SJCRH30 (cell line): ENCODE results near the gene CELF2. TPM values are rescaled to one million over a fixed set of nuclear protein-coding genes. Genes with fewer than 3 reads are reported as not detected.

Experiments used
- DNase-seq, 2 experiments: peaks; one replicate each; pipeline ENCODE4 v3.0.0-alpha.2; 2015 to 2020
- H3K27ac ChIP-seq: fragments of 250-450 bp; sonication (Bioruptor Pico); 2 replicates; pipeline ENCODE4 v1.5.1; 2020; ENCODE audit warnings: mild to moderate bottlenecking, moderate library complexity
- H3K27me3 ChIP-seq: fragments of 250-450 bp; sonication (Bioruptor Pico); 2 replicates; pipeline ENCODE4 v1.5.1; 2020; ENCODE audit warnings: mild to moderate bottlenecking, moderate library complexity
- H3K36me3 ChIP-seq: fragments of 250-450 bp; sonication (Bioruptor Pico); 2 replicates; pipeline ENCODE4 v1.5.1; 2020; ENCODE audit warnings: mild to moderate bottlenecking, moderate library complexity
- H3K4me1 ChIP-seq: fragments of 250-450 bp; sonication (Bioruptor Pico); 2 replicates; pipeline ENCODE4 v1.5.1; 2020; ENCODE audit warnings: mild to moderate bottlenecking, moderate library complexity
- H3K4me3 ChIP-seq: fragments of 250-450 bp; sonication (Bioruptor Pico); 2 replicates; pipeline ENCODE4 v1.5.1; 2020; ENCODE audit warnings: mild to moderate bottlenecking, moderate library complexity
- H3K9me3 ChIP-seq: fragments of 250-450 bp; sonication (Bioruptor Pico); replicated peaks from 2 replicates; pipeline ENCODE4 v1.5.1; 2020; ENCODE audit warnings: mild to moderate bottlenecking, moderate library complexity
- total RNA-seq: library from RNA; depleted of rRNA; stranded (reverse); fragments of >200 nt; shearing (Covaris generic); gene quantifications from 2 replicates; pipeline ENCODE4 v1.2.3, GENCODE V29; 2014

CELF2 gene
- total RNA-seq, 1 experiment from 2014 or later = 65.2 TPM

DNA sequence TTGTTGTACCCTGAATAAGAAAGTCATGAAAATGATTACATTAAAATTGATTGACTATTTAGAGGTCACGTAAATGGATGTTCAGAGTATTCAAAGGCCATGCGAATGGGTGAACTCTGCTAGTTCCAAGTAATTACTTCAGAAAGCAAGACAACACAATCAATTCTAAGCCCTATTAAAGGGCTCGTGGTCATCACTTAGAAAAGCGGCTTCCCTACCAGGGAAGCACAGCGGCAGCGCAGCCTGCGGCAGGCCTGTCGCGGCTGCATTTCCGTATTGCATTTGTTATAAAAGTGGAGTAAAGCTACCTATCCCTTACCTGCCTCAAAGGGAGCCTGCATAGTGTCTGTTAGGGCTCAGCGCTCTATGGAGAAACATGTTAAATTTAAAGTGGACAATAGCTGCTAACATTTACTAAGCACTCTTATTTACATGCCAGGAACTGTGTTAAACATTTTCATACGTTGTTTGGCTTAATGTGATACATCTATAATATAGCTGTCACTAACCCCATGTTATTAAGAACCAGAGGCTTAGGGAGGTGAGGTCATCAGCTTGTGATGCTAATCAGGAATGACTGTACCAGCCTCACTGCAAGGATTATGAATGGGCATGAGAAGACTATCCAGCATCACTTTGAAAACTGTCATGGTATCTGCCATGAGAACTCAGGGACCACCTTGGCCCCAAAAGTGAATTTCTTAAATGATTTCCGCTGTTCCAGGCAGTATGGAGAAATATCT is 187.5 kb downstream of the CELF2 start:
- H3K27ac ChIP-seq = peak overlapping the region; percentile 73
- peak in 1 of 2 experiments; percentile 49 for DNase-seq
- peaks cover 49% of the 10 kb centered on the region for H3K4me1 ChIP-seq
- no peaks in the 10 kb centered on the region for H3K9me3 ChIP-seq
- no peaks in the 10 kb centered on the region for H3K27me3 ChIP-seq
- H3K36me3 ChIP-seq = peaks cover 23% of the 10 kb centered on the region
- H3K4me3 ChIP-seq = no peak overlapping the region

DNA sequence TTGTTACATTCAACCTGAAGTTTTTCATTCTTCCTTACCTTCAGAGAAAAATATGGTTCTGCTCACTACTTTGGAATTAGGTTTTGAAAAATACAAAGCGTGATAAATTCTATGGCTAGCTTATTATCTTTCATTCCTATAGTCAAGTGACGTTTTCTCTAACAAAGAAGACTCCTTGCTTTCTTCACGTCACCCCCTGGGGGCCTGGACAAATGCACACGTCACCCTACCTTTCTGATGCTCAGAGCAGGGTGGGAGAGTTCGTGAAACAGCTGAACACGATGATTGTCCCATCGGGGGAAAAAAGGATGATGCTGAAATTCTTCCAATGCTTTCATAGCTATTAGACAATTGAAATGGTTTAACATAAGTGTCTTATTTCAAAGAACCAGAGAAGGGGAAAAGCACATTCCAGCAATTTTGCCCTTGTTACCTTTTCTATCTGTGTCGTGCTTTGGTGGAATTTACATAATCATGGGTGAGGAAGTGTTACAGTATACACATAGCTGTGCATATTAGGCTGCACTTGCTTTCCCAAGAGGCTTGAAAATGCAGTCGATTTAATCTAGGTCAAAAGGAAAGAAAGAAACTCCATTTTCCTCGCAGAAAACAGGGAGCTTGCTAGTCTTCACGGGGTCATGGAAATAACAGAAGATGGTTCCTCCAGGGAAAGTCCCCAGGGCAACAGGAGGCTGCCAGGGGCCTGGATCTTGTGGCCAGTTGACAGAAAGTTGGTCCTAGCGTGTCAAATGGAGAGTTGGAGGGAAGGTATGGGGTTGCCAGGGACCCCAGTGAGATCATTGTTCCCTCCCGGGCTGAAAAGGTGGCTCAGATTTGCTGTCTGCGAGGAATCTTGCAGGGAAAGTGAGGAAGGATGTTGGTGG is 189.2 kb downstream of the CELF2 start:
- Histone ChIP-seq H3K4me1 (peaks cover 49% of the 10 kb centered on the region), H3K27me3 (no peaks in the 10 kb centered on the region), H3K9me3 (0 out of 2 replicates have a peak, but pooled peaks cover 3% of the 10 kb centered on the region), H3K36me3 (peaks cover 15% of the 10 kb centered on the region), H3K4me3 (no peak overlapping the region), H3K27ac (peak overlapping the region; percentile 73)
- peak; percentile 59 to 71 for DNase-seq

DNA sequence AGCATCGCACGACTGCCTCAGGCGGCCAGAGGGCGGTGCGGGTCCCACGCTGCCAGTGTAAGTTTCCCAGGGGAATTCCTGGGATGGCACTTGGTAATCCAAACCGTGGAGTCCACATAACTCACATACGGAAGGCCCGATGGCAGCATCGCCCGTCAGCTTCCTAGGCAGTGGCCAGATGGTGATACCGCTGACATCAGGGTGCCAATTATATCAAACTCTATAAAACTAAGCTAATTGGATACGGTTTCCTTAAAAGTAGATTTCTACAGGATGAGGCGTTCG is 189.8 kb downstream of the CELF2 start:
- H3K36me3 ChIP-seq = peaks cover 13% of the 10 kb centered on the region; the same call in 1 of the 2 replicates
- H3K4me1 ChIP-seq = peaks cover 54% of the 10 kb centered on the region
- peak overlapping the region; percentile 73 for H3K27ac ChIP-seq
- no peak for DNase-seq
- no peak overlapping the region for H3K4me3 ChIP-seq
- no peaks in the 10 kb centered on the region for H3K27me3 ChIP-seq
- 0 out of 2 replicates have a peak, but pooled peaks cover 3% of the 10 kb centered on the region for H3K9me3 ChIP-seq

DNA sequence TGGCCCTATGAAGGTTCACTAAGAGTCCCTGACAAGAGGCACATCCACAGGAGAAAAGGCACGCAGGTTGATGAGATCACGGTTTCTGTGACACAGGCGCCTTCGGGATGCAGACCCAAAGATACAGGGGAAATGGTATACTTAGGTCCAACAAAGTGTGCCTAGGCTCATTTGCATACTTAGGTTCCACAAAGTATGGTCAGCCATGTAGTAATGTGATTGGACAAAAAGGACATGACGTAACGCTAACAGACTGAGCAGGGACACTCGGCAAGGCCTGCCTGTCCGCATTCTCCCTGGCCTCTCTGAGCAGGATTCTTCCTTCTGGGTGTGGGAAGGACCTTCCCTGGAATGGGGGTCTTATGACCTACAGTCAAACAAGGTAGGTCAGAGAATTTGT is 190.6 kb downstream of the CELF2 start:
- no peak for DNase-seq
- H3K27ac ChIP-seq = peak overlapping the region; percentile 73
- peaks cover 10% of the 10 kb centered on the region; the same call in 1 of the 2 replicates for H3K36me3 ChIP-seq
- H3K27me3 ChIP-seq = no peaks in the 10 kb centered on the region
- H3K4me1 ChIP-seq = peaks cover 62% of the 10 kb centered on the region
- H3K4me3 ChIP-seq = no peak overlapping the region
- H3K9me3 ChIP-seq = 0 out of 2 replicates have a peak, but pooled peaks cover 3% of the 10 kb centered on the region

DNA sequence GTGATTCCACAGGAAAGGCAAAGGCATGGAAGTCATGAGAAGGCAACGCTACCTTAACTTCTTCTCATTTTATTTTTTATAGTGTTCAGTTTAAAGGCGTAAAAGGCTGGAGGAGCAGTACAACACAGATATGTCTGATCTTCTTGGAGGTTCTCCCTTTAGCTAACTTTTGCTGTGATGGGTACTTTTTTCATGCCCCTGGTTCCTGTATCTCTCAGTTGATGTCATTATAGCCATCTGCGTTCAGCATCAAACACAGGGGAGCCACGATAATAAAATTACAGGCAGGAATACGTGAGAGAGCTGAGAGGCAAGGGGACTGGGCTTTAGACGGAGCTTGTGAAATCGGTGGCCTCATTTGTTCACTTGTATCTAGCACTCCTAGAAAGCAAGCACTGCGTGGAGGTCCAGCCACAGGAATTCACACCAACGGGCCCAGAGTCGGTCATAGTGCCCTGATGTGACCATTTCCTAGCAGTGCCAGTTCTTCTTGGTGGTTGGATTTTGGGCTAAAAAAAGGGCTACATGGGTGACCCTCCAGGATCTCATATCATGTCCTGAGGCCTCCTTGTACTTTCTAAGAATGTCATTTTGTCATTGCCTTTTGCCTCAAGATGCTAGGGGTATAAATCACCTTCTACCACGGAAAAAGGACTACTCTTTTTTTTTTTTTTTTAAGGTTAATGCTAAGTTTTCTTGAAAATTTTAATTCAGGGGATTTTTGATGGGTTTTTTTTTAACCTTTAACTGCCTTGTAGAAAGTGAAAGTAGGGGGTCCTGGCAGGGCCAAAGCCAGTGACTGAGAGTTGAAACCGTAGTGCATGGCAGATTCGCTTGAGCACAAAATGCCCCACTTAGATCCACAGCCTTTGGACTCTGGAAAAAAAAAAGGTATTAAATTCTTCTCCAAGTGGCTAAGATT is 191.5 kb downstream of the CELF2 start:
- Histone ChIP-seq H3K4me3 (no peak overlapping the region), H3K9me3 (0 out of 2 replicates have a peak, but pooled peaks cover 3% of the 10 kb centered on the region), H3K4me1 (peaks cover 64% of the 10 kb centered on the region), H3K27ac (no peak overlapping the region), H3K36me3 (peaks cover 5% of the 10 kb centered on the region; the same call in 1 of the 2 replicates), H3K27me3 (no peaks in the 10 kb centered on the region)
- no peak for DNase-seq

DNA sequence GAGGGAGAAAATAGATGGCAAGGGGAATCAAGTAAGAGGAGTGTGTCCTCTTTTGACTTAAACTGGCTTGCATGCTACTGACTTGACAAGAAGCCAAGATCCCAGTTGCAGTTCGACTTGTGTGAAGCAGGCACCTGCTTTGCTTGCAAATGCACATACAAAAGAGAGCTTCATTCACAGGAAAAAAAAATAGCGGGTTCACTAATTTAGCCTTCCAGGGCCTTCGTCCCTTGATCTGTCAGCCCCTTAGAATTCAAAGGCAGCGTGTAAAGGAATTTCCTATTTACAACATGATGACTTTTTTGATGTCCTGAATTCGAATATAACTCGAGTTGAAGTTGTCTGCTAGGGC is 192.1 kb downstream of the CELF2 start:
- DNase-seq = peak in 1 of 2 experiments; percentile 61
- H3K27me3 ChIP-seq = no peaks in the 10 kb centered on the region
- 0 out of 2 replicates have a peak, but pooled peaks cover 3% of the 10 kb centered on the region for H3K9me3 ChIP-seq
- no peak overlapping the region for H3K4me3 ChIP-seq
- peaks cover 59% of the 10 kb centered on the region for H3K4me1 ChIP-seq
- H3K27ac ChIP-seq = no peak overlapping the region
- H3K36me3 ChIP-seq = peaks cover 7% of the 10 kb centered on the region; the same call in 1 of the 2 replicates

DNA sequence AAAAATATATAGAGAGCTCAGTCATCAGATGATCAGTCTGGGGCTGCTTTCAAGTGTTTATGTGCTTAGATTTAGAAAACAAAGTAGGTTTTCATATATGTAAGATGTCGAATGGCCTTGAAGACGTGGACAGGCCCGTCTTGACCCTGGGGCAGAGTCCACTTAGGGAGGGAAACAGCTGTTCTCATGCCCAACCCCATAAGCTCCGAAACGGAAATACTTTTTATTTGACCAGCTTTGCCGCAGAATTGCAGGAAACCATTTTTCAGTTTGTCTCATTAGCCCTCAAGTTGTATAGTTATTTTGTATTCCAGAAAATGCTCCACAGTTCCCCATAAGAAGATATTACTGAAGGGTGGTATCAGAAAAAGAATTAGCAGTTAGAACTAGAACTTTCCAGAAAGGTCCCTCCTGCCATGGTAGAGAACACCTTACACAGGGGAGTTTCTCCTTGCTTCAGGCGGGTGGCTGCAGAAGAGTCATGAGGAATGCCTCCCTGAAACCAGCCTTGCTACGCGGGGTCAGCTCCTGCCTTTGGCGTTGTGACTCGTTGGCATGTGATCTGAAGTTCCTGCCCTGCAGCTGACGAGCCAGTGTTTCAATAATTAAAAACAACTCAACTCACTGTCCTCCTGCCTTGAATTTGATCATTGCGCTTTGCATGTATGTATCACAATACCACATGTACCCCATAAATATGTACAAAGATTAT is 192.7 kb downstream of the CELF2 start:
- peaks cover 54% of the 10 kb centered on the region for H3K4me1 ChIP-seq
- no peak overlapping the region for H3K27ac ChIP-seq
- H3K9me3 ChIP-seq = 0 out of 2 replicates have a peak, but pooled peaks cover 3% of the 10 kb centered on the region
- no peaks in the 10 kb centered on the region for H3K27me3 ChIP-seq
- peaks cover 7% of the 10 kb centered on the region; the same call in 1 of the 2 replicates for H3K36me3 ChIP-seq
- H3K4me3 ChIP-seq = no peak overlapping the region
- no peak for DNase-seq

DNA sequence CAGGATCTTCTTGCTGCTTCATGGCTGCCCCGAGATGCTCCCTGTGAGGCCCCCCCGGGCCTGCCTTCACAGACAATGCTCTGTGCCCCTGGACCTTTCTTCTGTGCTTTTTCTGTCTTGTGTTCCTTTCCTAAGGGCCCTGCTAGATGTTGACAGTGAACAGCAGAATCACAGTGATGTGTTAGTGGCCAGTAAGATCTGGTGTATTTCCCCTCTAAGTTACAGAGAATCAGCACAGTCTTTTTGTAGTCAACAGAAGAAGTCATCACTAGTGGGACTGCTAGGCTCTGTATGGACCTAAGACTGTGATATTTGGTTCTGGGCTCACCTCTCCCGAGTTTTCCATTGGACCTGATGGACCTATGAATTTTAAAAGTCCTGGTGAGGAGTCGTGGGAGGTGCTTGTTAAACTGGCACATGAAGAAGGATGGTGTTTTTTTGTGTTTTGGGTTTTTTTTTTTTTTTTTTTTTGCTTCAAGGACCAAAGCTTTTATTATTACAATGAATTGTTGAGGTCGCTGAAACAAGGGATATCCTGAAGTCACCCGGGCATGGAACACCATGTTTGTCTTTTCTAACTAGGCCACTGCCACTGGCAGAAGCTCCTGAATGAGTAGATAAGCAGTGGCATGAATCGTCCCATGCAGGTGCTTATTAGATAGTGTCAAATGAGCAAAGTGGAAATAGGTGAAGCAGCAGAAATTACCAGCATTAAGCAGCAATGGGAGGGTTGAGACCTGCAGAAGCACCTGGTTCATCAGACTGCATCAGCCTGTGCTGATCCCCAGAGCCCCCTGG is 194.8 kb downstream of the CELF2 start:
- Histone ChIP-seq H3K36me3 (peaks cover 13% of the 10 kb centered on the region; the same call in 1 of the 2 replicates), H3K9me3 (0 out of 2 replicates have a peak, but pooled peaks cover 3% of the 10 kb centered on the region), H3K4me3 (no peak overlapping the region), H3K27ac (no peak overlapping the region; the same call in 1 of the 2 replicates), H3K4me1 (peaks cover 33% of the 10 kb centered on the region), H3K27me3 (no peaks in the 10 kb centered on the region)
- no peak for DNase-seq

DNA sequence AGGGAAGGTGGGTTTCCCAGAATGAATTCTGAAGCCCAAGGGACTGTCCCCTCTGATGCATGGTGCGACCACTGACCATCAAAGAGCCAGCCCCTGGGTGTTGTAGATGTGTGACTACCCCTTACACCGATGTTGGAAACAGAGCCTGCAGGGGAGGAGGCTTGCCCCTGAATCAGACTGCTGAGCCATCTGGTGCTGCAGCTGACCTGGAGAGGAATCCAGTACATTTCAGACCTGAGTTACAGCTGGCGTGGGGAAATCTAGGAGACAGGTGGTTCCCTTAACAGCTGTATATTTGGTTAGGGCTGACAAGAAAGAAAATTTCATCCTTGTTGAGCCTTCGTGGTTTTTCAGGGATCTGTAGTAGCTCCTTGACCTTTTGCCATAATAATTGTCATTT is 195.5 kb downstream of the CELF2 start:
- peak; percentile 82 to 90 for DNase-seq
- Histone ChIP-seq H3K36me3 (peaks cover 16% of the 10 kb centered on the region), H3K9me3 (0 out of 2 replicates have a peak, but pooled peaks cover 3% of the 10 kb centered on the region), H3K27ac (peak overlapping the region; percentile 31; the same call in 1 of the 2 replicates), H3K4me1 (peaks cover 30% of the 10 kb centered on the region), H3K4me3 (no peak overlapping the region), H3K27me3 (no peaks in the 10 kb centered on the region)

DNA sequence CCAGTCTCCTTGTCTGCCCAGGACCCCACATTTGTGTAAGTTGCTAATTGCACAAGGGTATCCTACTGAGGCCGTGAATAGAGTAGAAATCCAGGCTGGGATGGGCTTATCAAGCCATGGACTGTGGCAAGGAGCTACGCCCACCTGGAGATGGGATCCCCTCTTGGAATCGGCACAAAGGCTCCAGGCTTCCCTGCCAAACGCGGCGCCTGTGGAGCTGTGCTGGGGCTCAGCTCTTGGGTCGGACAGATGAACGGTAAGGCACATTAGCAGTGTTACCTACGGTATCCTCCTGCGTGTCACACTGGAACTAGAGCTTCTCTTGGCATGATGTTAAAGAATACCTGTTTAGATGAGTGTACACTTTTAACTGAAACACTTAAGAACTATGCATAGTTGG is 196.7 kb downstream of the CELF2 start:
- Histone ChIP-seq H3K27me3 (no peaks in the 10 kb centered on the region), H3K4me1 (peaks cover 30% of the 10 kb centered on the region), H3K27ac (no peak overlapping the region), H3K36me3 (peaks cover 17% of the 10 kb centered on the region), H3K9me3 (0 out of 2 replicates have a peak, but pooled peaks cover 3% of the 10 kb centered on the region), H3K4me3 (no peak overlapping the region)
- DNase-seq = no peak

DNA sequence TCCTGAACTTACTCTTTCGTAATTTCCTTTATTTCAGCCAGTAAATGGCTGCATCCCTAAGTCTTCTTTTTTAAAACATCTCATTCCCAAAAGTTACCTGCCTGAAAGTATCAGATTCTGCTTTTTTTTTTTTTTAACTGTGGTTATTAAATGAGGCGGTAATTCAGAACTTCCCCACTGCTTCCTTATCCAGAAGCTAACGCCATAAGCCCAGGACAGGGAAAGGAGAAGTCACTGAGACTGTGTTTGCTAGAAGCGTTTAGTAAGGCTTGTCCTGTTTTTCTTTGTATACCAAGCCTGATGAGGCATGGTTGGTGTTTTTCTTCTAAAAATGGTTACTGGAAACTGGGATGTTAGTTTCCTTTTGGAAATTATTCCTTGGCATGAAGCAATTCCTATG is 197.8 kb downstream of the CELF2 start:
- DNase-seq = no peak
- no peak overlapping the region for H3K4me3 ChIP-seq
- no peaks in the 10 kb centered on the region for H3K27me3 ChIP-seq
- H3K4me1 ChIP-seq = peaks cover 30% of the 10 kb centered on the region
- no peak overlapping the region for H3K27ac ChIP-seq
- 0 out of 2 replicates have a peak, but pooled peaks cover 3% of the 10 kb centered on the region for H3K9me3 ChIP-seq
- peaks cover 26% of the 10 kb centered on the region for H3K36me3 ChIP-seq

DNA sequence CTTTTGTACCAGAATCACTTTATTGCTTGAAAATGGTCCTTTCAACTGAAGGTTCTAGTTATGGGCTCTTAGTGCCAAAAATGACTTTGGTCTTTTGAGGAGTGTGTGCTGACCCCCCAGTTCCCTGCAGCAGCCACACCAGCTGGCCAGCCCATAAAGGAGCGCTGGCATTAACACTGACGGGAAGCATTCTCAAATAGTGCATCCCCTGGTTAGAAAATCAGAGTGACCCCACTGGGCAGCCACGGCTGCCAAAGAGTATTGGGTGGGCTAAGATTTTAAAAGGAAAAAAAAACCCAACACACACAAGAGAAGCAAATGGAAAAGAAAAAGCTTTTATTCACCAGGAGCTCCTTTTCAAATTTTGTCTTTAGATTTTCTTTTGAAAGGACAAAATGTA is 199.8 kb downstream of the CELF2 start:
- H3K4me1 ChIP-seq = peaks cover 16% of the 10 kb centered on the region
- no peak overlapping the region for H3K4me3 ChIP-seq
- DNase-seq = no peak

DNA sequence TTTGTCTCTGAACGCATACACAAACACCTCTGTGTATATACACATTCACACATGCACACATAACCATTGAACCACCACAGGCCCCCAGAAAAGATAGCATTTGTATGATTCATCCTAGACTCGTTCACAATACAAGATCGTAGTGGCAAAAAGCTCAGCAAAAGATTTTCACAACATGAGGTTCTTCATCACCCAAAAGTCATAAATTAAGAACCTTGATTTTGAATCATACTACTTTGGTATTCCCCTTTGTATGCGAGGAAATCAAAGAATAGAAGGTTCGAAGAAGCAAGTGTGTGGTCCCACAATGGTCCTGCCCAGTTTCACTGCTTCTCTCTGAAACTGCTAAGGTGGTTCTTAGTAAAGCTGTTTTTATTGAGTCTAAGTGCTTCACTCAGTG is 200.7 kb downstream of the CELF2 start:
- H3K27me3 ChIP-seq = no peaks in the 10 kb centered on the region
- no peak overlapping the region for H3K4me3 ChIP-seq
- H3K4me1 ChIP-seq = peaks cover 7% of the 10 kb centered on the region
- no peaks in the 10 kb centered on the region for H3K9me3 ChIP-seq
- H3K36me3 ChIP-seq = peaks cover 30% of the 10 kb centered on the region
- H3K27ac ChIP-seq = no peak overlapping the region
- no peak for DNase-seq

More for the DNA sequence above, 199.8 kb downstream of the CELF2 start:
- H3K36me3 ChIP-seq = peaks cover 30% of the 10 kb centered on the region
- H3K27ac ChIP-seq = no peak overlapping the region
- H3K9me3 ChIP-seq = no peaks in the 10 kb centered on the region
- H3K27me3 ChIP-seq = no peaks in the 10 kb centered on the region
